ENCODE results near the gene AKAP8L. TPM values are rescaled to one million over a fixed set of nuclear protein-coding genes. Genes with fewer than 3 reads are reported as not detected.

AKAP8L gene
- total and polyA plus RNA-seq, 9 of the 15 experiments (the other 6 are each of a cell fraction or from before 2014, with no cell fraction given), result 2.4 to 116 (median 70.7) TPM

GRCh38 chr19:15368051-15368632, 50.6 kb downstream of the AKAP8L start:
- WGBS (ENCODE audit: insufficient coverage, low coverage, missing lambda C conversion rate), result 91% methylated on average over 14 of the region's 24 CpGs
- Histone ChIP-seq H3K9ac (ENCODE audit: insufficient read depth in 1 of 2, low read depth in 2 of 2, low read length in 2 of 2) (no peak overlapping the region), H3K9me3 (replicated peaks; ENCODE audit: control insufficient read depth, insufficient read depth, low read depth, low read length) (no peaks in the 10 kb centered on the region), H3K36me3 (ENCODE audit: control insufficient read depth, insufficient read depth, low read length) (peaks cover 82% of the 10 kb centered on the region; the same call in 2 of the 3 replicates), H3K4me1 (replicated peaks in 1 of 2; ENCODE audit: control insufficient read depth in 2 of 2, insufficient read depth in 2 of 2, low read length in 2 of 2) (peaks cover 0 to 9% of the 10 kb centered on the region in 2 experiments; a peak in 1 of 5 replicates), H2AFZ (ENCODE audit: low read depth, low read length) (no peak overlapping the region), H3K79me2 (ENCODE audit: control insufficient read depth, insufficient read depth, low read length) (peaks cover 2% of the 10 kb centered on the region; the same call in 2 of the 3 replicates), H3K27ac (ENCODE audit: extremely low read depth, low read depth, low read length) (no peak overlapping the region), H3K9me1 (ENCODE audit: control insufficient read depth, insufficient read depth, low read length) (peaks cover 3% of the 10 kb centered on the region), H4K20me1 (replicated peaks; ENCODE audit: control insufficient read depth, insufficient read depth, low read length) (no peaks in the 10 kb centered on the region), H3K4me2 (ENCODE audit: insufficient read depth, low read length) (no peak overlapping the region), H3K4me3 (no peak overlapping the region), H3K27me3 (ENCODE audit: control insufficient read depth in 2 of 2, insufficient read depth in 2 of 2, low read length in 2 of 2) (no peaks in the 10 kb centered on the region)
- ATAC-seq (no peak), FAIRE-seq (no peak), DNase-seq (ENCODE audit: extremely low read depth in 1 of 4, low spot score in 3 of 4) (no peak)
- intact Hi-C loops (cut with micrococcal nuclease), result no loop called here
- CTCF ChIA-PET (ENCODE audit: low intra/inter-chr PET ratio), result no interaction called here
- BruUV-seq (replicated peaks), result no TSS peak
- POLR2A ChIA-PET, result interaction anchor here (0.6 to 3.4 kb wide), 3 partner anchors 8 to 123 kb away, joined by 3 to 21 read pairs (median 8); partner anchors contain the start of gene AKAP8
- TF ChIP-seq ZNF3 (CRISPR knock-in tag; IDR thresholded peaks at IDR 0.05) (no peak), SUPT5H (IDR thresholded peaks at IDR 0.05) (peak; percentile 23; the same call in 1 of the 2 replicates), HDAC8 (tag; IDR thresholded peaks at IDR 0.05) (no peak), TEAD2 (tag; IDR thresholded peaks at IDR 0.05) (no peak), HEY1 (CRISPR knock-in tag; IDR thresholded peaks at IDR 0.05; ENCODE audit: borderline replicate concordance) (no peak), POLR2G (IDR thresholded peaks at IDR 0.05; ENCODE audit: low read depth, low read length) (peak; percentile 37; the same call in 1 of the 2 replicates), PHF8 (IDR thresholded peaks at IDR 0.05; ENCODE audit: borderline replicate concordance, low read length) (no peak)
- in situ Hi-C loops (cut with MboI), result no loop called here
